ENCODE measurements around the gene DENND10. TPM values are rescaled to one million over a fixed set of nuclear protein-coding genes. Genes with fewer than 3 reads are reported as not detected.

Gene DENND10
- total RNA-seq, 4 donors from 2014 or later: 33.8 to 50.8 (median 45.7) TPM

DNA sequence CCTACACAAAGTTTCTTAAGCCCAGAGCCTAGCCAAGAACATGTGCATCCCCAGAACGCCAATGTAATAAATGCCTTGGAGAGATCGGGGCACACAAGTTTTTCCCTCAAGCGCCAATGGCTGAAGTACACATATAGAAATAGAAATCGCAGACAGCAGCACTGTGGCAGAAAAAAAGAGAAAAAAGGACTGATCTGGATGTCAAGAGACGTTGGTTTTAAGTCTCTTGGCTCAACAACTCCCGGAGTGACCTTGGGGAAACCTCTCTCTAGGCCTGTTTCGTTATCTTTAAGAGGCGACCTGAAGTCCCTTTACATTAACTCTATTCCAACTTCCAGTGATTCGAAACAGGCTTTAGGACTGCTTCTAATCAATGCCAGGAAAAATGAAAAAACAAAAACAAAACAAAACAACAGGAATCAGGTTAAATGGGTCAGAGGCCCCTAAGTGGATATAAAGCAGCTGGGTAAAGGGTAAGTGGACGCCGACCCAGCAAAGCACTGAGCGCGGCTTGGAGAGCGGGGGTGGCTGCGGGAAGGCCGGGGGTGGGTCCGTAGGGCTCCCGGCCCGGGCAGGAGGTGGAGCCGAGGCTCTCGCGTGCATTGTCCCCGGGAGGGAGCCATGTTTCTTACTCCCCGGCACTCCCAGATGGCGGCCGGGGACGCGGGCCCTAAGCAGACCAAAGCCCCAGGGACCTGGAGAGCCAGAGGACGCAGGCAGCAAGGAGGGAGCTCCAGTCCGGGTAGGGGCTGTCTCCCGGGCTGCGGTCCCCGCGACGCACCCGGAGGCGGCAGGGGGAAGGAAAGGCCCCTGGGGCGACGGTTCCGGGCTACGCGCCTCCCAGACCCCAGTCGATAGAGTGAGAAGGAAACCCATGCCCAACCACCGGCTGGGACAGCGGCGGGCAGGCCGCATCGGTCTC, 24.1 kb upstream of the DENND10 start:
- Histone ChIP-seq H3K27ac (peak overlapping the region; percentile 94 to 98 (median 96)), H3K9me3 (no peaks in the 10 kb centered on the region), H3K4me1 (peaks cover 0 to 30% (median 11%) of the 10 kb centered on the region in 4 donors), H3K36me3 (peaks cover 0 to 2% (median 0%) of the 10 kb centered on the region in 3 donors), H3K4me3 (peak overlapping the region; percentile 78 to 94 (median 88)), H3K27me3 (no peaks in the 10 kb centered on the region)
- DNase-seq: peak; percentile 52 to 87 (median 85)
- peak; percentile 1 to 26 for TF ChIP-seq POLR2A (IDR thresholded peaks at IDR 0.05)
- TF ChIP-seq, protein P1, sequence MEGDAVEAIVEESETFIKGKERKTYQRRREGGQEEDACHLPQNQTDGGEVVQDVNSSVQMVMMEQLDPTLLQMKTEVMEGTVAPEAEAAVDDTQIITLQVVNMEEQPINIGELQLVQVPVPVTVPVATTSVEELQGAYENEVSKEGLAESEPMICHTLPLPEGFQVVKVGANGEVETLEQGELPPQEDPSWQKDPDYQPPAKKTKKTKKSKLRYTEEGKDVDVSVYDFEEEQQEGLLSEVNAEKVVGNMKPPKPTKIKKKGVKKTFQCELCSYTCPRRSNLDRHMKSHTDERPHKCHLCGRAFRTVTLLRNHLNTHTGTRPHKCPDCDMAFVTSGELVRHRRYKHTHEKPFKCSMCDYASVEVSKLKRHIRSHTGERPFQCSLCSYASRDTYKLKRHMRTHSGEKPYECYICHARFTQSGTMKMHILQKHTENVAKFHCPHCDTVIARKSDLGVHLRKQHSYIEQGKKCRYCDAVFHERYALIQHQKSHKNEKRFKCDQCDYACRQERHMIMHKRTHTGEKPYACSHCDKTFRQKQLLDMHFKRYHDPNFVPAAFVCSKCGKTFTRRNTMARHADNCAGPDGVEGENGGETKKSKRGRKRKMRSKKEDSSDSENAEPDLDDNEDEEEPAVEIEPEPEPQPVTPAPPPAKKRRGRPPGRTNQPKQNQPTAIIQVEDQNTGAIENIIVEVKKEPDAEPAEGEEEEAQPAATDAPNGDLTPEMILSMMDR (IDR thresholded peaks at IDR 0.05): no peak

DNA sequence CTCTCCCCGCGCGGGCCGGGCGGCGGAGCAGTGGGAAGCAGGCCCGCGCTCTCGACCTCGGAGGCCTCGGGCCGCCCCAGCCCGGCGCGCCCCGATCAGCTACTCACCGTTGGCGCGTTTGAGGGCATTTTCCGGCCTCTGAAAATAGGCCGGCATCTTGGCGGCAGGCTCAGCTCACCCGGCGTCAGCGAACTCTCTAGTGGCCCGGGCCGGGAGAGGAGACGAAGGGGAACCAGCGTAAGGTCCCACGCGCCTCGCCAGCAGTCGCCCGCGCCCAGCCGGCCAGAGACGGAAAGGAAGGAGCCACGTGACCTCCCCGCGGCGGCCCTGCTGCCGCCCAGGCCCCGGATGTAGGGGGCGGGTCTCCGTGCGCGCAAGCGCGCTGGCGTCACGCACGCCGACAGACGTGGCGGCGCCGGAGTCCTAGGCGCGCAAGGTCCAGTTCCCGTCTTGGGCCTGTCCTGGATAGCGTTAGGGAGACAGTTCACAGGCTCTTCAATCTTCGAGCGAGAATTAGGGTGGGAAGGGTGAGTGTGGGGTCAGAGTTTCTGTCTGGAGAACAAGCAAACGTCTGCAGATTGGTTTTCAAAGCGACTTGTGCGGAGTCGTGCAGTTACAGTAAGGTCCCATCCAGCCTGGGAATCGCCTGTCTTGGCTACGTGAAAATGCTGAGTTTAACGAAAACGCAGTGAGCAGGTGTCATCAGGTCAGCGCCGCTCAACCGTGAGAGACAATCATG, 23.2 kb upstream of the DENND10 start, which contains the start of gene EIF3A:
Gene EIF3A (minus strand): TSS at position 297 of the 739 bp plus-strand sequence. CDS start 141 bp downstream, at position 156.
- Histone ChIP-seq H3K27ac (peak within 1 kb of the TSS; percentile 94 to 98 (median 96)), H3K4me1 (peaks cover 0 to 30% (median 11%) of the 10 kb centered on the region in 4 donors), H3K9me3 (no peaks in the 10 kb centered on the region), H3K4me3 (peak within 1 kb of the TSS; percentile 78 to 94 (median 88)), H3K27me3 (no peaks in the 10 kb centered on the region), H3K36me3 (peaks cover 0 to 2% (median 0%) of the 10 kb centered on the region in 3 donors)
- TF ChIP-seq, protein P1 (IDR thresholded peaks at IDR 0.05): no peak
- TF ChIP-seq POLR2A (IDR thresholded peaks at IDR 0.05): peak; percentile 96 to 97
- peak; percentile 88 to 96 (median 96) for DNase-seq

DNA sequence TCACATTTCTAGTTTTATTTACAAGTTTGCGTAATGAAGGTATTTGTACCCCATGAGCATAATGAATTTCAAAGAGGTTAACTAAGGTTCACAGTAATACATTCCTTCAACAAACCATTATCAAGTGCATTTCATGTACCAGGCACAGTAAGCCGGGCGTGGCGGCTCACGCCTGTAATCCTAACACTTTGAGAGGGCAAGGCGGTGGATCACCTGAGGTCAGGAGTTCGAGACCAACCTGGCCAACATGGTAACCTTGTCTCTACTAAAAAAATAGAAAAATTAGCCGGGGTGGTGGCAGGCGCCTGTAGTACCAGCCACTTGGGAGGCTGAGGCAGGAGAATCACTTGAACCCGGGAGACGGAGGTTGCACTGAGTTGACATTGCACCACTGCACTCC, 19.0 kb upstream of the DENND10 start:
- Histone ChIP-seq H3K27ac (no peak overlapping the region), H3K36me3 (peaks cover 0 to 2% (median 0%) of the 10 kb centered on the region in 3 donors), H3K4me3 (no peak overlapping the region), H3K9me3 (no peaks in the 10 kb centered on the region), H3K27me3 (no peaks in the 10 kb centered on the region), H3K4me1 (no peaks in the 10 kb centered on the region)
- TF ChIP-seq, protein P1 (IDR thresholded peaks at IDR 0.05): no peak
- TF ChIP-seq POLR2A (IDR thresholded peaks at IDR 0.05): no peak
- DNase-seq: no peak

DNA sequence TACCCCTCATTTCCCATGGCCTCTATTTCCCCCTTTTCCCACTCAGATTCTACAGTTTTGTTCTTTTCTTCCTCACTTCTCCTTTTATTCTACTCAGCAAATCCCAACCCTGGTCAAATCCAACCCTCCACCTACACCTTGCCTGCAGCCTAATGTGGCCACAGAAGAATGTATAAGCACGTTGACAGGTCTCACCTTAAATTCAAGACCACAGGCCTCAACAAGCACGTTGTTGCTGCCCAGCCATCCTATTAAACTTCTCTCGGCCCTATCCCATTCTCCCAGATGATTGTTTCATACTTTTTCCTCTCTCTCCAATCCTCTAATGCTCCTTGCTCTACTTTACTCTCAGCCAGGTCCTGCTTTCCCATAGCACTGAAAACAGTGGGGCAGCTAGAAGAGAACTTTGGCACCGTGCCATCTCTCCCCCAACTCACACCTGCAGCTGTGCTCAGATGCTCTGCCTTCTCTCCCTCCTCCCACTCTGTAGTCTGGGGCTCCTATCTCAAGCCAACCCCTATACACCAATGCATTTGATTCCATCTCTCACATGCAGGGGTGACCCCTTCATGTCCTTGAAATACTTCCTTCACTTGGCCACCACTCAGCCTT, 16.5 kb upstream of the DENND10 start:
- Histone ChIP-seq H3K4me3 (no peak overlapping the region), H3K9me3 (no peaks in the 10 kb centered on the region), H3K27me3 (no peaks in the 10 kb centered on the region), H3K27ac (no peak overlapping the region), H3K4me1 (peaks cover 0 to 12% (median 0%) of the 10 kb centered on the region in 4 donors), H3K36me3 (peaks cover 0 to 2% (median 0%) of the 10 kb centered on the region in 3 donors)
- no peak for DNase-seq
- TF ChIP-seq, protein P1 (IDR thresholded peaks at IDR 0.05): no peak
- no peak for TF ChIP-seq POLR2A (IDR thresholded peaks at IDR 0.05)
